Astrocyte (in vitro differentiated cells and primary cell): ENCODE data around the gene KIF4B. TPM values are rescaled to one million over a fixed set of nuclear protein-coding genes. Genes with fewer than 3 reads are reported as not detected.

ENCODE experiments used
- DNase-seq: peaks from one replicate; pipeline ENCODE4 v3.0.0-alpha.2; 2010; ENCODE audit warnings: low read depth
- FAIRE-seq: peaks from 2 replicates; lab custom pipeline; 2011; peaks lifted over from hg19 to GRCh38; lab: Jason Lieb, UNC
- H2AFZ ChIP-seq: 2 replicates; pipeline ENCODE4 v1.6.0; 2012; ENCODE audit warnings: low read depth, low read length, inconsistent platforms
- H3K27ac ChIP-seq: 2 replicates; pipeline ENCODE4 v1.5.1; 2011; ENCODE audit warnings: low read depth, low read length, inconsistent platforms
- H3K27me3 ChIP-seq: 2 replicates; pipeline ENCODE4 v1.6.0; 2011; ENCODE audit warnings: low read length, inconsistent platforms; ENCODE audit not compliant: insufficient read depth
- H3K36me3 ChIP-seq: 2 replicates; pipeline ENCODE4 v1.5.1; 2011; ENCODE audit warnings: low read length, inconsistent platforms; ENCODE audit not compliant: insufficient read depth
- H3K4me1 ChIP-seq: 2 replicates; pipeline ENCODE4 v1.5.1; 2011; ENCODE audit warnings: low read length, inconsistent platforms; ENCODE audit not compliant: insufficient read depth
- H3K4me2 ChIP-seq: 2 replicates; pipeline ENCODE4 v1.6.0; 2012; ENCODE audit warnings: low read length, inconsistent platforms
- H3K4me3 ChIP-seq: 2 replicates; pipeline ENCODE4 v1.5.1; 2011; ENCODE audit warnings: low read depth, mild to moderate bottlenecking, low read length, inconsistent platforms; ENCODE audit not compliant: insufficient read depth
- H3K79me2 ChIP-seq: 2 replicates; pipeline ENCODE4 v1.6.0; 2012; ENCODE audit warnings: mild to moderate bottlenecking, low read length, inconsistent platforms; ENCODE audit not compliant: insufficient read depth
- H3K9ac ChIP-seq: 2 replicates; pipeline ENCODE4 v1.6.0; 2012; ENCODE audit warnings: mild to moderate bottlenecking, low read length, inconsistent platforms
- H3K9me3 ChIP-seq: 2 replicates; pipeline ENCODE4 v1.5.1; 2012; ENCODE audit warnings: low read depth, mild to moderate bottlenecking, low read length, inconsistent platforms; ENCODE audit not compliant: insufficient read depth
- H4K20me1 ChIP-seq: 2 replicates; pipeline ENCODE4 v1.6.0; 2012; ENCODE audit warnings: low read length, inconsistent platforms; ENCODE audit not compliant: insufficient read depth
- H3K27ac Mint-ChIP-seq: one replicate; pipeline ENCODE4 v1.8.0; 2021; ENCODE audit warnings: mild to moderate bottlenecking, mixed read lengths; ENCODE audit not compliant: unreplicated experiment
- H3K27me3 Mint-ChIP-seq: one replicate; pipeline ENCODE4 v1.8.0; 2021; ENCODE audit warnings: low read depth, mixed read lengths; ENCODE audit not compliant: unreplicated experiment
- H3K36me3 Mint-ChIP-seq: one replicate; pipeline ENCODE4 v1.8.0; 2021; ENCODE audit warnings: low read depth, mixed read lengths; ENCODE audit not compliant: unreplicated experiment
- H3K4me1 Mint-ChIP-seq: one replicate; pipeline ENCODE4 v1.8.0; 2021; ENCODE audit warnings: low read depth, mixed read lengths; ENCODE audit not compliant: unreplicated experiment
- H3K4me3 Mint-ChIP-seq: one replicate; pipeline ENCODE4 v1.8.0; 2021; ENCODE audit warnings: mild to moderate bottlenecking, moderate library complexity, mixed read lengths; ENCODE audit not compliant: unreplicated experiment
- H3K9me3 Mint-ChIP-seq: one replicate; pipeline ENCODE4 v1.8.0; 2021; ENCODE audit warnings: mild to moderate bottlenecking, mixed read lengths; ENCODE audit not compliant: unreplicated experiment
- CTCF ChIP-seq: IDR thresholded peaks from 2 replicates; pipeline ENCODE4 v1.5.1; 2011; ENCODE audit warnings: low read depth, mild to moderate bottlenecking, inconsistent platforms, low read length, moderate library complexity; ENCODE audit not compliant: insufficient read depth
- EZH2 ChIP-seq: IDR thresholded peaks from 2 replicates; pipeline ENCODE4 v1.6.1; 2012; ENCODE audit warnings: mild to moderate bottlenecking, low read length, inconsistent platforms; ENCODE audit not compliant: insufficient read depth
- total RNA-seq: library from RNA; stranded (reverse); gene quantifications from 2 replicates; pipeline ENCODE4 v1.2.1, GENCODE V29; 2021

The KIF4B gene
- total RNA-seq, 1 donor from 2014 or later: not detected

GRCh38 chr5:155056644-155057269, 43.2 kb downstream of the KIF4B start:
- H3K36me3 ChIP-seq: no peaks in the 10 kb centered on the region
- no peaks in the 10 kb centered on the region for H3K4me1 ChIP-seq
- H3K27ac Mint-ChIP-seq: no peak overlapping the region
- H3K36me3 Mint-ChIP-seq: no peaks in the 10 kb centered on the region
- DNase-seq (no peak), FAIRE-seq (no peak)
- H3K4me3 Mint-ChIP-seq: no peak overlapping the region
- H2AFZ ChIP-seq: no peak overlapping the region
- H3K27me3 Mint-ChIP-seq: peaks cover 5% of the 10 kb centered on the region
- no peaks in the 10 kb centered on the region for H4K20me1 ChIP-seq
- no peaks in the 10 kb centered on the region for H3K9me3 Mint-ChIP-seq
- H3K9me3 ChIP-seq: no peaks in the 10 kb centered on the region
- H3K4me1 Mint-ChIP-seq: peaks cover 2% of the 10 kb centered on the region
- TF ChIP-seq CTCF (no peak), EZH2 (no peak)
- H3K4me2 ChIP-seq: no peak overlapping the region
- H3K4me3 ChIP-seq: no peak overlapping the region
- no peaks in the 10 kb centered on the region for H3K79me2 ChIP-seq
- no peak overlapping the region for H3K27ac ChIP-seq
- H3K9ac ChIP-seq: no peak overlapping the region
- no peaks in the 10 kb centered on the region for H3K27me3 ChIP-seq

DNA sequence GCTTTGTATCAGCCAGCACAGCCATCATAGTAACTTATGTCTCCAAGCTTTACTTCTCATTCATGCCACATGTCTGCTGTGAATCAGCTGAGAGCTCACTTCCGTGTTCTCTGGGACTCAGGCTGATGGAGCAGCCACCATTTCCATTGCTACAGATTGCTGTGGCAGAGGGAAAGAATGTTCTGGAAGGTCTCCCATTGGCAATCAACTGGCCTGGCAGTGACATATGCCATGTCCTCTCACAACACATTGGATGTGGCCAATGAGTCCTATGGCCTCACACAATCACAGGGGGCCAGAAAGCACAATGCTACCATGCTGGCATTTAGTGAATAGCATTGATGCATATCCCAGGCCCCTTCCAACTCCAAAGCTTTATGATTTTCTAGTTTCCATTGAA, 44.1 kb downstream of the KIF4B start:
- Histone ChIP-seq H3K36me3 (no peaks in the 10 kb centered on the region), H3K9me3 (no peaks in the 10 kb centered on the region), H2AFZ (no peak overlapping the region), H3K27ac (no peak overlapping the region), H3K27me3 (no peaks in the 10 kb centered on the region), H3K4me3 (no peak overlapping the region), H3K4me2 (no peak overlapping the region), H4K20me1 (no peaks in the 10 kb centered on the region), H3K4me1 (no peaks in the 10 kb centered on the region), H3K79me2 (no peaks in the 10 kb centered on the region), H3K9ac (no peak overlapping the region)
- Mint-ChIP-seq H3K9me3 (no peaks in the 10 kb centered on the region), H3K4me3 (no peak overlapping the region), H3K27ac (no peak overlapping the region), H3K36me3 (no peaks in the 10 kb centered on the region), H3K27me3 (peaks cover 5% of the 10 kb centered on the region), H3K4me1 (peaks cover 2% of the 10 kb centered on the region)
- DNase-seq (no peak), FAIRE-seq (no peak)
- no peak for TF ChIP-seq EZH2
- no peak for TF ChIP-seq CTCF

DNA sequence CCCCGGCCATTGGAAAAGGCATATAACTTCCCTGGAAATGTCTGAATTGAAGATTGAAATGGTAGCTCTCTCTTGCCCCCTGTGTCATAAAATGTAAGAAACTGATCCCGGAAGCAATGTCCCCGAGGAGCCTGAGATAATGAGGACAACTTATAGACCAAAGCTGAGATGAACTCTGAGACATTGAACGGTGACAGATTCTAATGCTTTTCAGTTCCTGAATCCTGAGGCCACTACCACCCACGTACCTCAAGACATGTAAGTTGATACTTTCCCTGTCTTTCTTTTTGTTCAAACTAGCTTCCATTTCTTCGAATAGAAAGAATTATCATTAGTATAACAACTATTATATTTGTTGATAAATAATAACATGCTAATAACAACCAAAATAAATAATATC, 51.0 kb downstream of the KIF4B start:
- Histone ChIP-seq H3K79me2 (no peaks in the 10 kb centered on the region), H3K36me3 (no peaks in the 10 kb centered on the region), H3K4me2 (no peak overlapping the region), H4K20me1 (no peaks in the 10 kb centered on the region), H2AFZ (no peak overlapping the region), H3K27me3 (no peaks in the 10 kb centered on the region), H3K27ac (no peak overlapping the region), H3K4me1 (no peaks in the 10 kb centered on the region), H3K9ac (no peak overlapping the region), H3K4me3 (no peak overlapping the region), H3K9me3 (no peaks in the 10 kb centered on the region)
- Mint-ChIP-seq H3K4me3 (no peak overlapping the region), H3K4me1 (no peaks in the 10 kb centered on the region), H3K27ac (no peak overlapping the region), H3K36me3 (no peaks in the 10 kb centered on the region), H3K9me3 (no peaks in the 10 kb centered on the region), H3K27me3 (no peaks in the 10 kb centered on the region)
- TF ChIP-seq EZH2 (no peak), CTCF (no peak)
- DNase-seq (no peak), FAIRE-seq (no peak)
